HG02938 (cell line): ENCODE measurements around the gene TMEM63C.

Experiments
- ATAC-seq: cut with Tn5 transposase; IDR thresholded peaks from one replicate; pipeline ENCODE4 v1.9.1; 2021; ENCODE audit warnings: mild to moderate bottlenecking, moderate library complexity; ENCODE audit not compliant: unreplicated experiment

Gene TMEM63C

GRCh38 chr14:77181603-77182437 lies at the start of gene TMEM63C:
Gene TMEM63C (plus strand): TSS chr14:77181798. CDS start chr14:77218814, 37,016 bp downstream.
- no peak for ATAC-seq

GRCh38 chr14:77131871-77132486 lies 49.6 kb upstream of the TMEM63C start:
- no peak for ATAC-seq

GRCh38 chr14:77133720-77134338 lies 47.8 kb upstream of the TMEM63C start:
- peak; percentile 76 for ATAC-seq

GRCh38 chr14:77139022-77139421 lies 42.6 kb upstream of the TMEM63C start:
- ATAC-seq, result no peak

GRCh38 chr14:77139540-77140358 lies 41.8 kb upstream of the TMEM63C start:
- ATAC-seq, result no peak

- no peak for ATAC-seq
Observed at GRCh38 chr14:77140359-77141213, 41.0 kb upstream of the TMEM63C start.

GRCh38 chr14:77141214-77142004 lies 40.2 kb upstream of the TMEM63C start, which contains the start of gene ZDHHC22:
Gene ZDHHC22 (minus strand): TSS chr14:77141791. CDS start chr14:77139738, 2,053 bp downstream.
- no peak for ATAC-seq

GRCh38 chr14:77142005-77142800 lies 39.4 kb upstream of the TMEM63C start:
- no peak for ATAC-seq

GRCh38 chr14:77143071-77143470 lies 38.5 kb upstream of the TMEM63C start:
- no peak for ATAC-seq

- no peak for ATAC-seq
Observed at GRCh38 chr14:77144412-77145115, 37.0 kb upstream of the TMEM63C start.

GRCh38 chr14:77145975-77146740 lies 35.4 kb upstream of the TMEM63C start:
- ATAC-seq, result no peak

GRCh38 chr14:77148510-77149231 lies 32.9 kb upstream of the TMEM63C start:
- ATAC-seq, result no peak

- no peak for ATAC-seq
Observed at GRCh38 chr14:77151245-77151644, 30.4 kb upstream of the TMEM63C start.

- ATAC-seq, result no peak
Observed at GRCh38 chr14:77151918-77152588, 29.5 kb upstream of the TMEM63C start.

- ATAC-seq, result no peak
Observed at GRCh38 chr14:77153802-77154201, 27.8 kb upstream of the TMEM63C start.

GRCh38 chr14:77154421-77154820 lies 27.2 kb upstream of the TMEM63C start:
- no peak for ATAC-seq
